ENCODE data around the gene ITGB1. TPM values are rescaled to one million over a fixed set of nuclear protein-coding genes. Genes with fewer than 3 reads are reported as not detected.

The ITGB1 gene
- total and polyA plus RNA-seq, 9 of the 15 experiments (the other 6 are each of a cell fraction or from before 2014, with no cell fraction given), result 40.2 to 194 (median 155) TPM

DNA sequence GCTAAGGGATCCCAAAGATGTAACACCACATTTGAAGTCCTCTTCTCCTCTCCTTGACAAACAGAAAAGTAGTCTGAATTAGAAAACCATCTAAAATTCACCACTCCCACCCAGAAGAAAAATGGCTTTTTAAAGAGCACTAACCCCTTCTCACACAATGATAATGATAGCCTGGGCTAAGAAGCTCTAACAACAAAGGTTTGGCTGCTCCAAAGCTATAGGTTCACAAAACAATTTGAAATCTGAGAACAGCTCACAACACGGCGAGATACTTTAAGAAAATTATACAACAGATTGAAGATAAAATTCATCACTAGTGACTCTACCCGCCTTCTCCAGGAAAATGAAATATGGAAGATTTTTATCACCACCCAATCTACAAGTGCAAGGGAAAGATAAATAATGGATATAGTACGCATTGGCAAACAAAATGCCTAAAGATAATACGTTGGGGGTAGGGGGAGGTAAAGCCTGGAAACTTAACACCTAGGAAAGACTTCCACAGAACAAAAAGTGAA, 7.4 kb downstream of the ITGB1 start (continued):
- TF ChIP-seq DACH1 (IDR thresholded peaks at IDR 0.05; ENCODE audit: partially characterized antibody), result peak; percentile 31
- TF ChIP-seq SETDB1 (IDR thresholded peaks at IDR 0.05; ENCODE audit: low read length), result no peak
- no peak for TF ChIP-seq SAP30 (IDR thresholded peaks at IDR 0.05; ENCODE audit: borderline replicate concordance, insufficient read depth, low read depth, low read length, poor library complexity, severe bottlenecking)
- TF ChIP-seq, protein P1, sequence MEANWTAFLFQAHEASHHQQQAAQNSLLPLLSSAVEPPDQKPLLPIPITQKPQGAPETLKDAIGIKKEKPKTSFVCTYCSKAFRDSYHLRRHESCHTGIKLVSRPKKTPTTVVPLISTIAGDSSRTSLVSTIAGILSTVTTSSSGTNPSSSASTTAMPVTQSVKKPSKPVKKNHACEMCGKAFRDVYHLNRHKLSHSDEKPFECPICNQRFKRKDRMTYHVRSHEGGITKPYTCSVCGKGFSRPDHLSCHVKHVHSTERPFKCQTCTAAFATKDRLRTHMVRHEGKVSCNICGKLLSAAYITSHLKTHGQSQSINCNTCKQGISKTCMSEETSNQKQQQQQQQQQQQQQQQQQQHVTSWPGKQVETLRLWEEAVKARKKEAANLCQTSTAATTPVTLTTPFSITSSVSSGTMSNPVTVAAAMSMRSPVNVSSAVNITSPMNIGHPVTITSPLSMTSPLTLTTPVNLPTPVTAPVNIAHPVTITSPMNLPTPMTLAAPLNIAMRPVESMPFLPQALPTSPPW (CRISPR knock-in tag; IDR thresholded peaks at IDR 0.05), result peak; percentile 24; the same call in 1 of the 2 replicates
- TF ChIP-seq, protein P2, sequence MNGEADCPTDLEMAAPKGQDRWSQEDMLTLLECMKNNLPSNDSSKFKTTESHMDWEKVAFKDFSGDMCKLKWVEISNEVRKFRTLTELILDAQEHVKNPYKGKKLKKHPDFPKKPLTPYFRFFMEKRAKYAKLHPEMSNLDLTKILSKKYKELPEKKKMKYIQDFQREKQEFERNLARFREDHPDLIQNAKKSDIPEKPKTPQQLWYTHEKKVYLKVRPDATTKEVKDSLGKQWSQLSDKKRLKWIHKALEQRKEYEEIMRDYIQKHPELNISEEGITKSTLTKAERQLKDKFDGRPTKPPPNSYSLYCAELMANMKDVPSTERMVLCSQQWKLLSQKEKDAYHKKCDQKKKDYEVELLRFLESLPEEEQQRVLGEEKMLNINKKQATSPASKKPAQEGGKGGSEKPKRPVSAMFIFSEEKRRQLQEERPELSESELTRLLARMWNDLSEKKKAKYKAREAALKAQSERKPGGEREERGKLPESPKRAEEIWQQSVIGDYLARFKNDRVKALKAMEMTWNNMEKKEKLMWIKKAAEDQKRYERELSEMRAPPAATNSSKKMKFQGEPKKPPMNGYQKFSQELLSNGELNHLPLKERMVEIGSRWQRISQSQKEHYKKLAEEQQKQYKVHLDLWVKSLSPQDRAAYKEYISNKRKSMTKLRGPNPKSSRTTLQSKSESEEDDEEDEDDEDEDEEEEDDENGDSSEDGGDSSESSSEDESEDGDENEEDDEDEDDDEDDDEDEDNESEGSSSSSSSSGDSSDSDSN (IDR thresholded peaks at IDR 0.05; ENCODE audit: borderline replicate concordance in 1 of 2, low read depth in 2 of 2, low read length in 2 of 2), result no peak
- no peak for TF ChIP-seq DMBX1 (CRISPR knock-in tag; IDR thresholded peaks at IDR 0.05; ENCODE audit: borderline replicate concordance)
- TF ChIP-seq, protein P3, sequence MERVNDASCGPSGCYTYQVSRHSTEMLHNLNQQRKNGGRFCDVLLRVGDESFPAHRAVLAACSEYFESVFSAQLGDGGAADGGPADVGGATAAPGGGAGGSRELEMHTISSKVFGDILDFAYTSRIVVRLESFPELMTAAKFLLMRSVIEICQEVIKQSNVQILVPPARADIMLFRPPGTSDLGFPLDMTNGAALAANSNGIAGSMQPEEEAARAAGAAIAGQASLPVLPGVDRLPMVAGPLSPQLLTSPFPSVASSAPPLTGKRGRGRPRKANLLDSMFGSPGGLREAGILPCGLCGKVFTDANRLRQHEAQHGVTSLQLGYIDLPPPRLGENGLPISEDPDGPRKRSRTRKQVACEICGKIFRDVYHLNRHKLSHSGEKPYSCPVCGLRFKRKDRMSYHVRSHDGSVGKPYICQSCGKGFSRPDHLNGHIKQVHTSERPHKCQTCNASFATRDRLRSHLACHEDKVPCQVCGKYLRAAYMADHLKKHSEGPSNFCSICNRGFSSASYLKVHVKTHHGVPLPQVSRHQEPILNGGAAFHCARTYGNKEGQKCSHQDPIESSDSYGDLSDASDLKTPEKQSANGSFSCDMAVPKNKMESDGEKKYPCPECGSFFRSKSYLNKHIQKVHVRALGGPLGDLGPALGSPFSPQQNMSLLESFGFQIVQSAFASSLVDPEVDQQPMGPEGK (CRISPR knock-in tag; IDR thresholded peaks at IDR 0.05; ENCODE audit: borderline replicate concordance), result no peak
- TF ChIP-seq KAT8 (IDR thresholded peaks at IDR 0.05; ENCODE audit: low read depth), result no peak
- peak; percentile 27; the same call in 1 of the 2 replicates for TF ChIP-seq EP300 (IDR thresholded peaks at IDR 0.05; ENCODE audit: low read length)
- peak in 1 of 2 experiments; percentile 59; a peak in 1 of 4 replicates for TF ChIP-seq ARNT (IDR thresholded peaks at IDR 0.05)
- TF ChIP-seq, protein P4, sequence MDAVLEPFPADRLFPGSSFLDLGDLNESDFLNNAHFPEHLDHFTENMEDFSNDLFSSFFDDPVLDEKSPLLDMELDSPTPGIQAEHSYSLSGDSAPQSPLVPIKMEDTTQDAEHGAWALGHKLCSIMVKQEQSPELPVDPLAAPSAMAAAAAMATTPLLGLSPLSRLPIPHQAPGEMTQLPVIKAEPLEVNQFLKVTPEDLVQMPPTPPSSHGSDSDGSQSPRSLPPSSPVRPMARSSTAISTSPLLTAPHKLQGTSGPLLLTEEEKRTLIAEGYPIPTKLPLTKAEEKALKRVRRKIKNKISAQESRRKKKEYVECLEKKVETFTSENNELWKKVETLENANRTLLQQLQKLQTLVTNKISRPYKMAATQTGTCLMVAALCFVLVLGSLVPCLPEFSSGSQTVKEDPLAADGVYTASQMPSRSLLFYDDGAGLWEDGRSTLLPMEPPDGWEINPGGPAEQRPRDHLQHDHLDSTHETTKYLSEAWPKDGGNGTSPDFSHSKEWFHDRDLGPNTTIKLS (IDR thresholded peaks at IDR 0.05; ENCODE audit: borderline replicate concordance, low read depth), result no peak
- TF ChIP-seq MTA3 (IDR thresholded peaks at IDR 0.05; ENCODE audit: borderline replicate concordance), result no peak
- TF ChIP-seq, protein P5, sequence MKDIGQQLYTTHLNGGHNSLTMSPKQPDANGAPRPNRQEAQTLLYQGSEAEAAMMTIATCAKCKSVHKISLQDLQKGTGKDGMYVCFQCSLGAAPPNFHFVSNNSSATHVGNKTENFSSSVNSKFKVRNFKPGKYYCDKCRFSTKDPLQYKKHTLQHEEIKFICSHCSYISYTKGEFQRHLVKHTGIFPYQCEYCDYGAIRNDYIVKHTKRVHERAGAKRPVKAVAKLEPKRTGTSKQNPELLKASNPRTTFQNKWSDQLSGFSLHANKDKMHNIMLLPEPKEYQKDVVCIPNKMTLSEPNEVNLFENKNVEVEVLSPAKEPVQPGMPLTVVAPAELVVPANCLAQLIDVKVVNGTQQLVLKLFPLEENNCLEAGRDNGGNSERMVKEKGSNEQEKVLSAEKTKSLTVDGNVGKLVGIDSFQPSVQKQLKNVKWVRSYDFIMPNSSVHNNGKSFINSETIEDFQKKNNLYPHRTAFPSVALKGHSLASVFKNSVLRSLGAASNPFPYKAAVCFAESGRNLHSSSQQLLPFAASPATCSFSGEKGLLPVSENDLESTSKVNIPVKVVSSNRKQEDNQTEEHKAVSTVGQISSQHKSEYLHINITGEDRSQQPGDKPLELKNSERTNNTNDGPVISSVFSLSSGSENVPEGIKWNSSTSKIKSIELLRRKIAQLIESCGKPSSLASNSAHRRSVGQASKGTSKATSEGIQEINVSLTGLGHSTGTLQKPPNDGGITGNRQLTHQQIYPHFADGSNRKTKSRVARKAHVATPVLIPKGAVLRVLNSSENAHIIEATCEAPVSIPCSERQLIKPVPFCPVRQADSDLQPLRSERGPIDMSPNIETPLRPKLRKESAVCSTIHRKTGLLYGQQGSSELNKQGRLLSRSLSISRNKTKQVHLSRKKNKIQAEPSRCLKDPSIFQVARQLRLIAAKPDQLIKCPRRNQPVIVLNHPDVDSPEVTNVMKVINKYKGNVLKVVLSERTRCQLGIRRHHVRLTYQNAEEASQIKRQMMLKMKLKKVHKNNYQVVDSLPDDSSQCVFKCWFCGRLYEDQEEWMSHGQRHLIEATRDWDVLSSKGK (CRISPR knock-in tag; IDR thresholded peaks at IDR 0.05), result no peak
- TF ChIP-seq SMARCC2 (IDR thresholded peaks at IDR 0.05; ENCODE audit: low read depth), result peak; percentile 69
